Testis (tissue), 3 donors: Measurements from ENCODE around the gene DDX39B. TPM values are rescaled to one million over a fixed set of nuclear protein-coding genes. Genes with fewer than 3 reads are reported as not detected.

ENCODE experiments used
- DNase-seq: peaks from one replicate; pipeline ENCODE4 v3.0.0-alpha.2; 2019
- H3K27ac ChIP-seq, 2 donors: fragments of 200-600 bp; sonication (generic); one replicate each; pipeline ENCODE4 v1.5.1; 2019
- H3K27me3 ChIP-seq: fragments of 200-600 bp; sonication (generic); one replicate; pipeline ENCODE4 v1.5.1; 2019
- H3K36me3 ChIP-seq: fragments of 200-600 bp; sonication (generic); one replicate; pipeline ENCODE4 v1.5.1; 2017; ENCODE audit warnings: low read depth; ENCODE audit errors: missing control alignments
- H3K4me1 ChIP-seq: fragments of 200-600 bp; sonication (generic); one replicate; pipeline ENCODE4 v1.5.1; 2019
- H3K4me3 ChIP-seq, 2 donors: fragments of 200-600 bp; sonication (generic); one replicate each; pipeline ENCODE4 v1.5.1; 2017 to 2019
- H3K9me3 ChIP-seq: fragments of 200-600 bp; sonication (generic); one replicate; pipeline ENCODE4 v1.5.1; 2017
- CTCF ChIP-seq, 3 experiments: fragments of 450-650 bp in 2 of 3; fragments of 200-600 bp in 1 of 3; sonication (generic) in 1 of 3; IDR thresholded peaks; one replicate each; pipeline ENCODE4 v1.5.1; 2016 to 2019; ENCODE audit warnings: antibody characterized with exemption in 3 of 3, mild to moderate bottlenecking in 2 of 3, moderate library complexity in 1 of 3
- POLR2A ChIP-seq: fragments of 450-650 bp; IDR thresholded peaks from one replicate; pipeline ENCODE4 v1.6.1; 2017; ENCODE audit warnings: antibody characterized with exemption, mild to moderate bottlenecking, moderate library complexity
- WGBS, 2 donors: methylation state at CpG; one replicate each; pipeline ENCODE4 v1.1.5; 2018; 5-methylcytosine and 5-hydroxymethylcytosine counted together
- intact Hi-C: fragments of 100-400 bp; cut with DNase I; formaldehyde crosslinking; loops from one replicate; pipeline ENCODE4 v1.15.1; 2023; ENCODE audit warnings: low total_unique reads
- polyA plus RNA-seq: library from polyadenylated mRNA; stranded (reverse); fragments of 350-450 nt; fragmentation: Illumina TruSeq; extraction: RNeasy Lipid Tissue Mini Kit (QIAGEN cat#74804); gene quantifications from one replicate; pipeline ENCODE4 v1.2.3, GENCODE V29; 2014; ENCODE audit warnings: low read depth, low replicate concordance; ENCODE audit not compliant: insufficient read depth
- total RNA-seq, 2 donors: library from RNA; depleted of rRNA; stranded (reverse); fragments of >200 nt; gene quantifications; one replicate each; pipeline ENCODE4 v1.2.3, GENCODE V29; 2016

The DDX39B gene
- total and polyA plus RNA-seq, 3 donors from 2014 or later: 250 to 360 (median 312) TPM

GRCh38 chr6:31543639-31544038, 1.8 kb upstream of the DDX39B start:
- no peaks in the 10 kb centered on the region for H3K36me3 ChIP-seq
- no peaks in the 10 kb centered on the region for H3K9me3 ChIP-seq
- TF ChIP-seq CTCF (IDR thresholded peaks at IDR 0.05): no peak
- TF ChIP-seq POLR2A: no peak
- WGBS, 2 donors: 89 to 93% methylated on average over 6 of the region's 6 CpGs
- no peak overlapping the region for H3K4me3 ChIP-seq
- no peak overlapping the region for H3K27ac ChIP-seq
- DNase-seq: no peak
- no peaks in the 10 kb centered on the region for H3K27me3 ChIP-seq
- intact Hi-C loops: loop anchor here (10.0 kb wide), 1 partner anchor 51 kb away; the partner anchor contains the start of gene NCR3
- peaks cover 36% of the 10 kb centered on the region for H3K4me1 ChIP-seq

- 0 to 1% methylated on average over 21 of the region's 21 CpGs for WGBS, 2 donors
- H3K4me3 ChIP-seq: peak overlapping the region; percentile 77 to 83
- peak; percentile 62 for DNase-seq
- no peaks in the 10 kb centered on the region for H3K36me3 ChIP-seq
- TF ChIP-seq POLR2A (no peak), CTCF (IDR thresholded peaks at IDR 0.05) (no peak)
- no peaks in the 10 kb centered on the region for H3K9me3 ChIP-seq
- intact Hi-C loops: loop anchor here (10.0 kb wide), 1 partner anchor 54 kb away; the partner anchor contains the start of gene NCR3
- H3K27me3 ChIP-seq: no peaks in the 10 kb centered on the region
- H3K4me1 ChIP-seq: peaks cover 27% of the 10 kb centered on the region
- peak overlapping the region; percentile 94 to 97 for H3K27ac ChIP-seq
These were observed 645 bp downstream of the DDX39B start for GRCh38 chr6:31541059-31541657.

- Histone ChIP-seq H3K27ac (peak overlapping the region; percentile 94 to 97), H3K4me1 (peaks cover 23% of the 10 kb centered on the region), H3K36me3 (no peaks in the 10 kb centered on the region), H3K27me3 (no peaks in the 10 kb centered on the region), H3K9me3 (no peaks in the 10 kb centered on the region), H3K4me3 (peak overlapping the region; percentile 77 to 83)
- WGBS, 2 donors: 3 to 14% methylated on average over 4 of the region's 4 CpGs
- intact Hi-C loops: loop anchor here (10.0 kb wide), 1 partner anchor 54 kb away; the partner anchor contains the start of gene NCR3
- DNase-seq: no peak
- no peak for TF ChIP-seq POLR2A
- TF ChIP-seq CTCF (IDR thresholded peaks at IDR 0.05): no peak
These were observed 1.2 kb downstream of the DDX39B start for GRCh38 chr6:31540640-31541039.

- intact Hi-C loops: no loop called here
- H3K27ac ChIP-seq: no peak overlapping the region
These were observed 2.9 kb downstream of the DDX39B start for GRCh38 chr6:31538805-31539400.

More at GRCh38 chr6:31538805-31539400, 2.9 kb downstream of the DDX39B start:
- H3K4me1 ChIP-seq: peaks cover 23% of the 10 kb centered on the region
- H3K36me3 ChIP-seq: no peaks in the 10 kb centered on the region
- WGBS, 2 donors: 56 to 58% methylated on average over 6 of the region's 6 CpGs
- H3K9me3 ChIP-seq: no peaks in the 10 kb centered on the region
- no peaks in the 10 kb centered on the region for H3K27me3 ChIP-seq
- TF ChIP-seq POLR2A (no peak), CTCF (IDR thresholded peaks at IDR 0.05) (no peak)
- H3K4me3 ChIP-seq: no peak overlapping the region
- no peak for DNase-seq
